Measurements from ENCODE around the gene SCYGR4.

GRCh38 chr2:227630322-227630721 lies 13.0 kb downstream of the SCYGR4 start:
- TF ChIP-seq MYC (IDR thresholded peaks at IDR 0.05; ENCODE audit: borderline replicate concordance, low read length), result no peak
- no peak for TF ChIP-seq CTCF (IDR thresholded peaks at IDR 0.05)
- no peak for TF ChIP-seq MAZ (IDR thresholded peaks at IDR 0.05; ENCODE audit: borderline replicate concordance, low read depth, low read length)
- TF ChIP-seq EP300 (IDR thresholded peaks at IDR 0.05), result no peak
- no peak for TF ChIP-seq REST (IDR thresholded peaks at IDR 0.05)
